Stimulated activated CD8-positive, alpha-beta memory T cell treated with anti-CD3 and anti-CD28 coated beads, Interleukin-7, amount 100 ng/mL, for 1 hour (primary cell): ENCODE results near the gene UBR2.
"Not testable (repeated sequence)": the region's sequence is repeated elsewhere in the genome, so short reads cannot be mapped to it uniquely, and the experiment has no call there.

Source experiments
- DNase-seq, 2 donors: peaks; one replicate each; pipeline ENCODE4 v3.0.0-alpha.2; 2020; ENCODE audit warnings: low read depth in 2 of 2

The UBR2 gene

DNA sequence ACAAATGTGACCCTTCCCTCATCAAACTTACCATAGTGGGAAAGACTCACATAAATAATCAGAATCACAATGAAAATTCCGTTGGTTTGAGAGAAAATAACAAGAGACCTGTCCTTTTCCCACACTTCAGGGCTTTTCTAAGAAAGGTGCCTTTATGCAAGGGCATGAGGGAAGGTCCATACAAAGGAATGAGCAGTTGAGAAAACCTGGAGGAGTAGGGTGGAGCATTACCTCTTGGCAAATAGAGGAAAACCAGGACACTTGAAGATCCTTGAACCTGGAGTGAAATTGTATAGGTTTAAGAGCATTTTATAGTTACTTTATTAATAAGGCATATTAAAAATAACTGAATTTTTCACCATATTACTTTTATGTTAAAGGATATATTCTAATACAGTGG is 54.3 kb downstream of the UBR2 start:
- DNase-seq: no peak

DNA sequence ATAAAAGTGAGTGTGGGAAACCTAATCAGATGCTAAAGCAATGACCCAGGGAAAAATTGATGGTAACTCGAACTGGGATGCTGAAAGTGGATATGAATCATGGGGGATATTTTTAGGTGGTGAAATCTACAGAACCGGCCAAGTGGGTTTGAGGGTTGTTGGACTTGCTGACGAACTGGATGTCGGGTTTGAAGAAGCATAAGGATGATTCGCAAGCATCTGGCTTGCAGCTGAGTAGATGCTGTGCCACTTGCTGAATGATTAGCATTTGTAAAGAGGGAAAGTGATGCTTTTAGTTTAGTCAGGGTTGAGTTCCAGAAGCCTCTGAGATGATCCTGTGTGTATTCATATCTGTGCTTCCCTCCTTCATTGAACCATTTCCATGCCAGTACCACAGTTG is 54.9 kb downstream of the UBR2 start:
- no peak for DNase-seq

DNA sequence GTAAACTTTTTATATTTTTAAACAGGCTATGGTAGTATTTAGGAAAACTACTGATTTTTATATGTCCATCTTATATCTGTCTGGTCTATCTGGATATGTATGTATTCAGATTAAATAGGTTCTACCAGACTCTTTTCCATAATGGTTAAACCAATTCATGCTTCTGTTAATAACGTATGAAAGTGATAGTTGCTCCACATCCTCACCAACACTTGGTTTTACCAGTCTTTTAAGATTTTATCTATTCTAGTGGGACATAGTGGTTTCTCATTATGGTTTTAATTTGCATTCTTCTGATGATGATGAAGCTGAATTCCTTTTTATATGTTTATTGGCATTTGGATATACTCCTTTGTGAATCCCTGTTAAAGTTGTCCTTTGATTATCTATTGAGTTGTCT is 56.1 kb downstream of the UBR2 start:
- DNase-seq: no peak

DNA sequence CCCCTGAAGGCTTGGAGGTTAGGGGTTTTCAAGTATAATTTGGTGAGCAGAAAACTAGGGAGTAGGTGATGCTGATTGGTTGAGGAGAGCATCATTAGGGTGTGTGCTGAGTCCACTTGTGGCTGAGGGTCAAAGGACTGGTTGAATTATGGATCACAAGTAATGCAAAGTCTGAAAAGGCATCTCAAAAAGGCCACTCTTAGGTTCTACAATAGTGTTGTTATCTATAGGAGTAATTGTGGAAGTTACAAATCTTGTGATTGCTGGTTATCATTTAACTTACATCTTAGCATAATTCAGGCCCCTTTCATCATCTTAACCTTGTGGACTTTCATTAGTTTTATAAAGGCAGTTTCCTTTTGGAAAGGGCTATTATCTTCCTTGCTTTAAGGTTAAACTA is 60.8 kb downstream of the UBR2 start:
- no peak for DNase-seq

DNA sequence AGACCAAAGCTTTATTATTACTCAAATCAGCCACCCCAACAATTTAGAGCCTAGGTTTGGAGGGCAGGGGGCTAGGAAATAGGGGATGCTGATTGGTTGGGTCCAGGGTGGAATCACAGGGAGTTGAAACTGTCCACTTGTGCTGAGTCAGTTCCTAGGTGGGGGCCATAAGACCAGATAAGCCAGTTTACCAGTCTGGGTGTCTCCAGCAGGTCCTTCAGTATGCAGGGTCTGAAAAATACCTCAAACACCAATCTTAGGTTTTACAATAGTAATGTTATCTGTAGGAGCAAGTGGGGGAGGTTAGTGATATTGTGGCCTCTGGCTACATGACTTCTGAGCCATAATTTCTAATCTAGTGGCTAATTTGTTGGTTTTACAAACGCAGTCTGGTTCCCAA is 63.2 kb downstream of the UBR2 start:
- no peak for DNase-seq

DNA sequence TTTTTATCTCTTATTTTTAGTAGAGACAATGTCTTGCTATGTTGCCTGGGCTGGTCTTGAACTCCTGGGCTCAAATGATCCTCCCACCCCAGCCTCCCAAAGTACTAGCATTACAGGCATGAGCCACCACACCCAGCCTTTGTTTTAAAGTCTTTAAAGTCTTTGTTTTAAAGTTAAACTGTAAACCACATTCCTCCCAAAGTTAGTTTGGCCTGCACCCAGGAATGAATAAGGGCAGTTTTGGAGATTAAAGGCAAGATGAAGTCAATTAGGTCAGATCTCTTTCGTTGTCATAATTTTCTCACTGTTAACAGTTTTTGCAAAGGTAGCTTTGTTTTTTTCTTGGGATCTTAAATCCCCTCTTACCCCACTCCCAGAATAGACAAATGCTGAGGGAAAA is 63.8 kb downstream of the UBR2 start:
- DNase-seq: no peak

DNA sequence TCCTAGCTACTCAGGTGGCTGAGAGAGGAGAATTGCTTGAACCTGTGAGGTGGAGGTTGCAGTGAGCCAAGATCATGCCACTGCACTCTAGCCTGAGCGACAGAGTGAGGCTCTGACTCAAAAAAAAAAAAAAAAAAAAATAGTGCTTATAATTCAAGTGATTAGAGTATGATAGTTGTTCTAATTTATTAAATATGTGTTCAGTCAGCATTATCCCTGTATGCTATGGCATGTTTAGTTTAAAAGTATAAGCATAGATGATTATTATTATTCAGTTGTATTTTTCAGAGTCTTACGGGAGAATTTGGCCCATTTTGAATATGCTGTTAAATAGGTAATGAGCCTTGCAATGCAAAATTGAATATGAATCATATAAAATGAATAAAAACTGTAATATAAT is 64.8 kb downstream of the UBR2 start:
- DNase-seq: no peak

DNA sequence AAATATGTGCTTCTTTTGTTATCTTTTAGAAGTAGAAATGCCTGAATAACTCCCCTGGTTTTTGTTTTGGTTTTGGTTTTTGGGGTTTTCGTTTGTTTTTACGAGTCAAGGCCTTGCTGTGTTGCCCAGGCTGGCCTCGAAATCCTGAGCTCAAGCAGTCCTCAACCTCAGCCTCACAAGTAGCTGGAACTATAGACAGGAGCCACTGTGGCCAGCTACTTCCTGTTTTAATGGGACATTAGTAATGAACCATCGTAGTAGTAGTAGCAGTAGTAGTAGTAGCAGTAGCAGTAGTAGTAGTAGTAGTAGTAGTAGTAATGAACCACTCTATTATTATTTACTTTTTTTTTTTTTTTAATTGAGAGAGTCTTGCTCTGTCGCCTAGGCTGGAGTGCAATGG is 66.0 kb downstream of the UBR2 start:
- no peak for DNase-seq

DNA sequence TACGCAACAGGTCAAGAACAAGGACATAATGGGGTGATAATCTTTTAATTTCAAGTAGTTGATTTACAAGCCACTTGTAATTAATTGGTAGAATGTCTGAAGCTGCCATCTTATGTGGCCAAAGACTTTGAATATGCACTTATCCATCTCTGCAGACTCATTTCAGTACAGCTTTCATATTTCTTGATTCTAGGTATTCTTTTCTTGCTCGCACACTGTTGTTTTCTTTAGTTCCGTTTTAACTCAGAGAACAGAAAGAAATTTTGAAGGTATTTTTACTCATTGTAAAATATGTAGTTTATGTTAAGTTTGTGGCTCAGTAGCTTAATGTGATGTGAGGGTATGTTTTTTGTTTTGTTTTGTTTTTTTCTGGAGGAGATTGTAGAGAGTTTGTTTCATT is 73.9 kb downstream of the UBR2 start:
- DNase-seq: no peak

DNA sequence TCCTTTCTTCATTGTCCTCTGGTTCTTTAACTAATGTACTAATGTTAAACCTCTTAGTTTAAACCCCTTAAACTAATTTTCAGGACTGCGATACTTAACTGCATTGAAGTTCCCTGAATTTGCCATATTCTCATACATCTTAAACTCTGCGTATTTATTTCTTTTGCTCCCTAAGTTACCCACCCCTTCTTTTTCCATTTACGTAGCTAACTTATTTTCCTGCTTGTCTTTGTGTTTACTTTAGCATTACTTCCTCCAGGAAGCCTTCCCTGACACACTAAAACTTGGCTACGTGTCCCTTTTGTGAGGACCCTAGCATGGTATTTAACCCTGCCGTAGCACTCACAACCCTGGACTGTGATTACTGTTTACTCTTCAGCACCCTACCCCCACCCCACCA is 79.0 kb downstream of the UBR2 start:
- no peak for DNase-seq

DNA sequence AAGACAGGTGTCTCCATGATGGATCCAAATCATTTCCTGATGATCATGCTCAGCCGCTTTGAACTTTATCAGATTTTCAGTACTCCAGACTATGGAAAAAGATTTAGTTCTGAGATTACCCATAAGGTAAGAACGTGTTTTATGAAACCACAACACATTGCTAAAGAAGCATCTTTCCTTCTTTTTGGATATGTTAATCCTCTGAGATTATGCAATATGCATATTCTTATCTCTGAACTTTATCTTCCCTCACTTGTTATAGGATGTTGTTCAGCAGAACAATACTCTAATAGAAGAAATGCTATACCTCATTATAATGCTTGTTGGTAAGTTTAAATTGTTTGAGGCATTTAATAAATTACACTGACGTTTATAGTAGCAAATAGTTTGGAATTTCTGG is 80.4 kb downstream of the UBR2 start:
- no peak for DNase-seq

DNA sequence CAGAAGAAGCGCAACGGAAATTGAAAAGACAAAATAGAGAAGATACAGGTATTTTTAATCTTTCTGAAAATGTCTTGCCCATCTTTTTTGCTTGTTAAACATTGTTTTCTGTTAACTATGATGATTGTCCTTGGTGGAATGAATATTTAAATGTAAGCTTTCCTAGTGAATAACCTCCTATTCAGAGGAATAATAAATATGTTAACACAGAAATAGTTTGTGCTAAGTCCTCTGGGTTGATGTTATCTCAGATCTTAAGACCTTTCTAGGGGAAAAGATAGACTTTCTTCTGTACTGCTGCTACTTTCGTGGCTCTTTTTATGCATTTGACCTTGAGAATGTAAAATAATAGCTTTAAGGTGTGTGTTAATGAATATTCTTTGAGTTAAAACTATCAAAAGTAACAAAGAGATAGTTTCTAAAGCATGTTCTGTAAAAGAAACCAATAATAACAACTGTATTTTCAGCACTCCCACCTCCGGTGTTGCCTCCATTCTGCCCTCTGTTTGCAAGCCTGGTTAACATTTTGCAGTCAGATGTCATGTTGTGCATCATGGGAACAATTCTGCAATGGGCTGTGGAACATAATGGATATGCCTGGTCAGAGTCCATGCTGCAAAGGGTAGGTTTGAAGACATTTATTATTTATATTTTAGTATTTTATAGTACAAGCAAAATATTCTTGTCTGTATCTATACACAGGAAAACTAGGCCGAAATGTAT is 88.4 kb downstream of the UBR2 start:
- DNase-seq: no peak

DNA sequence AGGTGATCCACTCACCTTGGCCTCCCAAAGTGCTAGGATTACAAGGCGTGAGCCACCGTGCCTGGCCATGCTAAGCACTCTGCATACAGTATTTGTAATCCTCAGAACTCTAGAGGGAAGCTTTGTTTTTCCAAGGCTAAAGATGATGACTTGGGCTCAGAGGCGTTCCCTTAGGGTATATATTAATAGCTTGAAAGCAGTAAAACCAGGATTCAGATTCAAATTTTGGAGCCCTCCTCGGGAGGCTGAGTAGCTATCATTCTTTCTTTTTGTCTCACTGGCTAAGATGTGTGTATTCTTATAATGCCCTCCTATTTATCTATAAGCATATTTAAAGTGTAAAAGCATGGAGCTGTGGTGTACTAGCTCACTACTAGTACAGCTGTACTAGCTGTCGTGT is 90.0 kb downstream of the UBR2 start:
- no peak for DNase-seq

DNA sequence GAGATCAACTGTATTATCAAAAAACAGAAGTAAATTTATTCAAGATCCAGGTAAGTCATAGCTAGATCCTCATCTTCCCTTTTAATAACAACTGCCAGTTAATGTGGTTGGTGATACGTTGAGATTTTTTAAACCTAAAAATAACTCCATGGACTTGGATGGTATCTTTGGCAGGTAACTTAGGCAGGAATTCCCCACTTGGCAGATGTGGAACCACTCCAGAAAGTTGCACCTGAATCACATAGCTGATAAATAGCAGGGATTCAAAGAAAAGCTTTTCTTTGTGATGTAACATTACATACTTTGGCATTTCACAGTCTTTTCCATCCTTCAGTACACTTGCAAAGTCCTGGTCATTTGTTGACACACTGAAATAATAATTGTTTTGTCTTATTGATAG is 96.0 kb downstream of the UBR2 start:
- DNase-seq: no peak

DNA sequence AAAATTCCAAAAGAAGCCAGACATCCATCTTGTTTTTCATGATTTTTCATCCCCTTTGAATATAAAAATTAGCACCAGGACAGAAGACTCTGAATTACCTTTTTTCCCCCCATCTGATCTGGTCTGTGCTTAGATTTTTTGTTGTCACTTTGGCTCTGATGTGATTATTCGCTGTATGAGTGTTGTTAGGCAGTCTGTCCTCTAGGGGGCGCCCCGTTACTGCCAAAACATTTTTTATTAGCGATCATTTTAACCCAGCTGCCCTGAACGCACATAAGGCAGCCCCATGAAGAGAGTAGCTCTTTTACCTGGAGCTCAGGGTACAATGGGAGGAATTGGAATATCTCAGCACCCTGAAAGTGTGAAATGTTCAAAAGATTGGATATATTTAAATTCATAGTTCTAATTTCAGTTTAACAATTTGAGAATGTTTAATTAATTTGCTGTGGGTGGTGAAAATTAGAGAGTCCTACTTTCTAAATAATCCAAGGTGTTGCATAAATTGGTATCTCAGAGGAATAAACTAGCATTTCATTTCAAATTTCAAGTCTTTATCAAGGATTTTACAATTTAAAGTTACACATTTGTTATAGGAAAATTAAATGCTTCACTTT is 97.8 kb downstream of the UBR2 start:
- DNase-seq: peak; percentile 71 to 82

DNA sequence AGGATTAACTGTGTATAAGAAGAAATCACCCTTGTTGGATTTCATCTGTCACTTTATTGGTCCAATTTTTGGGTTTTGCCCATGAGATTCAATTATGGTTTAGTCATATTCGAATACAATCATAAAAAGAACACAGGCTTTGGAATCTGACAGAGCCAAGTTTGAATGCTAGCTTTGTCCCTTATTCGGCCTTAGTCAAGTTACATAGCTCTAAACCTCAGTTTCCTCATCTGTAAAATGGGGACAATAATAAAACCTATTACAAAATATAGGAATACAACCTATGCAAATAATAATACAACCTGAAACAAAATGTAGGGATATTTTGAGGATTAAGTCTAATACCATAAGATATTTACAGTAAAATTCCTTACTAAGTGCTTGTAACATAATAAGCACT is 100.9 kb downstream of the UBR2 start:
- DNase-seq: no peak

DNA sequence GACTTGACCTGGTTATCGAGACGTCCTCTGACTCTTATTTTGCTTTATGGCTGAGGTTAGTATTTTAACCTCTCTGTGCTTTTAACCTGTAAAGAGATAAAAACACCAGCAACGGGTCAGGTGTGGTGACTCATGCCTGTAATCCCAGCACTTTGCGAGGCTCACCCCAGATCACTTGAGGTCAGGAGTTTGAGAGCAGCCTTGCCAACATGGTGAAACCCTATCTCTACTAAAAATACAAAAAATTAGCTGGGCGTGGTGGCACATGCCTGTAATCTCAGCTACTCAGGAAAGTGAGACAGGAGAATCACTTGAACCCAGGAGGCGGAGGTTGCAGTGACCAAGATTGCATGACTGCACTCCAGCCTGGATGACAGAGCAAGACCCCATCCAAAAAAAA is 110.5 kb downstream of the UBR2 start:
- DNase-seq: not testable (repeated sequence)

DNA sequence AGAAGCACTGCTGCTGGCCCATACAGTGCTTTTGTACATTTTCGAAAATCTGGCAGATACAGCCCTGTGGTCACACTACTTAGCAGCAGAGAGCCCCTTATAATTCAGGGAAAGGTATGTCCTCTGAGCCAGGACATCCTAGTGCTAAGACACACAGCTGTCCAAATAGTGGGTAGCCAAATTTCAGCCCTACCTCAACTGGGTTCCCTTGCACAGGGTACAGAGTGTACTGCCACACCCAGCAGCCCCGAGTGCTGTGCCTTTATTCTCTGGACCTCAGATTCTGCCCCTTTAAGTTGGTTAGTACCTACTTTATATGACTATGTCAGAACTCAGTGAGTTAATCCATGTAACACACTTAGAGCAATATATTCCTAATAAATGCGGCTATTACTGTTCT is 111.0 kb downstream of the UBR2 start:
- DNase-seq: no peak

DNA sequence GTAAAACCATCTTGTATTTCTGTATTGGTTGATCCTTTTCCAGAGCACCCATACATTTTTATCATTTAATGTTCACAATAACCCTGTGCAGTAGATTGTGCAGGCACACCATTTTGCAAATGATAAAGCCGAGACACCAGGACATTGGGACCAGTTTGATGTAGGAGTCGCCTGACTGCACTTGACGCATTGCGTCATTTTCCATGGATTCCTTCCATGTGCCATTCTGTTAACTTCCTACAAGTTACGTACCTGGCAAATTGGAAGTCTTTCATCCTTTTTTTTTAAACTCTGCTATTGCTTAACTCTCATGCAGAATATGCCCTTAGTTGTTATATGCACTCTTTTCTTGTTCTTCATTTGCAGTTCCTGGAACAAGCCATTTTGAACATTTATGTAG is 115.5 kb downstream of the UBR2 start:
- DNase-seq: no peak

DNA sequence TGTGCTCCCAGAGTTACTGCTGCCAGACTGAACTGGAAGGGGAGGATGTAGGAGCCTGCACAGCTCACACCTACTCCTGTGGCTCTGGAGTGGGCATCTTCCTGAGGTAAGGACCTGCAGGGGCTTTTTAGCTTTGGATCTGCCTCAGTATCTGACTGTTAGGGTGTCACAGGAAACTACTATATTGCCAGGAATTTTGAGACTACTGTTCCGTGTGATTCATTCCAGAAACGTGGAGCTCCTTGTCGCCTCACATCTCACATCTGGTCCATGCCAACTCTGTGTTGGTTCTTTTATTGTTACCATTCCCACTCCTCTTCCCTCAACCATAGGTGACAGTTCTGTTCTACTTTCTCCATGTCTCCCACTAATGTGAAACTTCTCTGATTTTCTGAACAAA is 124.5 kb downstream of the UBR2 start:
- DNase-seq: no peak

DNA sequence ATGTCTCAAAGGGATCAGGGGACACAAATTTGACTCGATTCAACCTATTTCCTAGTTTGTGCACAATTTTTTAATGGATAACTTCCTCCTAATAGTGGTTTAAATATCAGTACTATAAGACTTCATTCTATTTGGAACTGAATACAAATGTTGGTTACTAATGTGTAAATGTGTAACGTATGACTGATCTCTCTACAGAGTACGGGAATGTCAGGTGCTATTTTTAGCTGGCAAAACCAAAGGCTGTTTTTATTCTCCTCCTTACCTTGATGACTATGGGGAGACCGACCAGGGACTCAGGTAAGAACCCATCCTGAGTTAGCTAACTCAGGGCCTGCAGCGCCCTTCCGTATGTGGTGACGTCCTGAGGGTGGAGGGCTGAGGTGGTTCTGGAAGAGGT is 125.5 kb downstream of the UBR2 start:
- DNase-seq: no peak

DNA sequence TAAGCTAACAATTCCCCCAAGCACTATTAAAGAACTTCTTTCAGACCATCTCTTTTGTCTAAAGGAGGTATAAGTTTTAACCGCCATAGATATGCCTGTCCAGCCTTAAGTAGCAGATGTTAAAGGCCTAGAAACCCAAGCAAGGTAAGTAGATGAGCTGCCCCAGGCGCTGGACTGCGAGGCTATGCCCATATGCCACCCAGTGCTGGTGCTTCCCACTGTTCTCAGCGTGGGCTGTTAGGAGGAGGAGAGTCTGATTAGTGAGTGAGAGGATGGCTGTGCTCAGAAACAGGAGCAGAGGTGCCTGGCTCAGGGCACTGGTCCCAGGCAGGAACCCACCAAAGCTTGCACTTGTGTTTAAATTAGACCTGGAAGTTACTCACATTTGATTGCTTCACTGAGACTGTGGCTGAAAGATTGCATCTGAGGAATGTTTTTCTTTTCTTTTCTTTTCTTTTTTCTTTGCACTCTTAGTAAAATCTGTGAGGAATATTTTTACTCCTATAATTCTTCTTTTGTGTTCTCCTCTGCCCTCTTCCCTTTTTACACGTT is 126.4 kb downstream of the UBR2 start:
- DNase-seq: no peak

DNA sequence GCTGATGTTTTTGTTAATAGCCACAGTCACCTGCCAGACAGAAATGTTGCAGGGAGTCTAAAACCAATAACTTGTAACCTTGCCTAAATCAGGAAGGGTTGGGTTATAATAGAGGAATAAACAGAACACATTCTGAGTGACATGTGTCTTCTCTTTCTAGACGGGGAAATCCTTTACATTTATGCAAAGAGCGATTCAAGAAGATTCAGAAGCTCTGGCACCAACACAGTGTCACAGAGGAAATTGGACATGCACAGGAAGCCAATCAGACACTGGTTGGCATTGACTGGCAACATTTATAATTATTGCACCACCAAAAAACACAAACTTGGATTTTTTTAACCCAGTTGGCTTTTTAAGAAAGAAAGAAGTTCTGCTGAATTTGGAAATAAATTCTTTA is 127.0 kb downstream of the UBR2 start:
- DNase-seq: no peak
